Uterus (tissue), 4 donors: ENCODE measurements around the gene FREM1. TPM values are rescaled to one million over a fixed set of nuclear protein-coding genes. Genes with fewer than 3 reads are reported as not detected.

Experiments used
- DNase-seq, 2 donors: peaks; one replicate each; pipeline ENCODE4 v3.0.0-alpha.2; 2019 to 2020
- H3K27ac ChIP-seq, 2 donors: fragments of 200-600 bp; sonication (generic); 1 replicate in 1 of 2; 2 replicates in 1 of 2; pipeline ENCODE4 v1.5.1; 2016 to 2018
- H3K27me3 ChIP-seq, 2 donors: fragments of 200-600 bp; sonication (generic); one replicate each; pipeline ENCODE4 v1.5.1; 2018 to 2019; ENCODE audit warnings: control low read depth in 1 of 2
- H3K36me3 ChIP-seq, 2 donors: fragments of 200-600 bp; sonication (generic); one replicate each; pipeline ENCODE4 v1.5.1; 2019; ENCODE audit warnings: control low read depth in 1 of 2
- H3K4me1 ChIP-seq, 2 donors: fragments of 200-600 bp; sonication (generic); one replicate each; pipeline ENCODE4 v1.5.1; 2018 to 2019; ENCODE audit warnings: control low read depth in 1 of 2
- H3K4me3 ChIP-seq, 2 donors: fragments of 200-600 bp; sonication (generic); 1 replicate in 1 of 2; 2 replicates in 1 of 2; pipeline ENCODE4 v1.5.1; 2018 to 2019; ENCODE audit warnings: mild to moderate bottlenecking in 1 of 2
- H3K9me3 ChIP-seq, 2 donors: fragments of 200-600 bp; sonication (generic); one replicate each; pipeline ENCODE4 v1.5.1; 2019; ENCODE audit warnings: control low read depth in 1 of 2
- CTCF ChIP-seq, 4 experiments: fragments of 200-600 bp in 2 of 4; fragments of 450-650 bp in 2 of 4; sonication (generic) in 2 of 4; IDR thresholded peaks; one replicate each; pipeline ENCODE4 v1.5.1; 2016 to 2019; ENCODE audit warnings: antibody characterized with exemption in 4 of 4, mild to moderate bottlenecking in 2 of 4, moderate library complexity in 1 of 4
- POLR2A ChIP-seq, 2 donors: fragments of 450-650 bp; IDR thresholded peaks; one replicate each; pipeline ENCODE4 v1.6.1; 2016; ENCODE audit warnings: antibody characterized with exemption in 2 of 2, mild to moderate bottlenecking in 1 of 2, moderate library complexity in 1 of 2
- intact Hi-C: fragments of 100-400 bp; cut with DNase I; formaldehyde crosslinking; loops from one replicate; pipeline ENCODE4 v1.15.1; 2023; ENCODE audit warnings: low total_unique reads
- total RNA-seq, 4 donors: library from RNA; depleted of rRNA in 3 of 4; stranded (reverse); fragments of >200 nt in 3 of 4; gene quantifications; one replicate each; pipeline versions ENCODE4 v1.1.0 to v1.2.4, GENCODE V29; 2014 to 2023
- donor health status: DM: yes; HTN: yes; CAD: no.

FREM1 gene
- total RNA-seq, 4 donors from 2014 or later = 7.6 to 92.6 (median 18.4) TPM

GRCh38 chr9:14780251-14780650, 130.0 kb downstream of the FREM1 start:
- H3K36me3 ChIP-seq = peaks cover 0 to 1% of the 10 kb centered on the region in 2 donors
- no peaks in the 10 kb centered on the region for H3K4me1 ChIP-seq
- no peak for TF ChIP-seq POLR2A (IDR thresholded peaks at IDR 0.05)
- no peak for TF ChIP-seq CTCF (IDR thresholded peaks at IDR 0.05)
- no peak for DNase-seq
- no peak overlapping the region for H3K4me3 ChIP-seq
- no peak overlapping the region for H3K27ac ChIP-seq
- intact Hi-C loops = no loop called here
- H3K27me3 ChIP-seq = no peaks in the 10 kb centered on the region
- H3K9me3 ChIP-seq = no peaks in the 10 kb centered on the region

- TF ChIP-seq POLR2A (IDR thresholded peaks at IDR 0.05) = no peak
- no peak for TF ChIP-seq CTCF (IDR thresholded peaks at IDR 0.05)
- H3K4me3 ChIP-seq = no peak overlapping the region
- no peaks in the 10 kb centered on the region for H3K27me3 ChIP-seq
- intact Hi-C loops = no loop called here
- H3K4me1 ChIP-seq = no peaks in the 10 kb centered on the region
- peaks cover 0 to 1% of the 10 kb centered on the region in 2 donors for H3K36me3 ChIP-seq
- DNase-seq = no peak
- no peaks in the 10 kb centered on the region for H3K9me3 ChIP-seq
- no peak overlapping the region for H3K27ac ChIP-seq
Measured at GRCh38 chr9:14779566-14780022, 130.6 kb downstream of the FREM1 start.

GRCh38 chr9:14778565-14778964, 131.7 kb downstream of the FREM1 start:
- intact Hi-C loops = no loop called here
- TF ChIP-seq CTCF (IDR thresholded peaks at IDR 0.05) (no peak), POLR2A (IDR thresholded peaks at IDR 0.05) (no peak)
- no peaks in the 10 kb centered on the region for H3K4me1 ChIP-seq
- DNase-seq = no peak
- H3K27me3 ChIP-seq = no peaks in the 10 kb centered on the region
- no peak overlapping the region for H3K27ac ChIP-seq
- H3K36me3 ChIP-seq = no peaks in the 10 kb centered on the region
- H3K4me3 ChIP-seq = no peak overlapping the region
- H3K9me3 ChIP-seq = no peaks in the 10 kb centered on the region

- Histone ChIP-seq H3K9me3 (no peaks in the 10 kb centered on the region), H3K4me3 (no peak overlapping the region), H3K27ac (no peak overlapping the region), H3K27me3 (no peaks in the 10 kb centered on the region), H3K4me1 (no peaks in the 10 kb centered on the region), H3K36me3 (no peaks in the 10 kb centered on the region)
- intact Hi-C loops = no loop called here
- TF ChIP-seq POLR2A (IDR thresholded peaks at IDR 0.05) (no peak), CTCF (IDR thresholded peaks at IDR 0.05) (no peak)
- DNase-seq = no peak
Measured at GRCh38 chr9:14775917-14776316, 134.3 kb downstream of the FREM1 start.

- Histone ChIP-seq H3K36me3 (no peaks in the 10 kb centered on the region), H3K27me3 (no peaks in the 10 kb centered on the region), H3K4me3 (no peak overlapping the region), H3K27ac (no peak overlapping the region), H3K9me3 (no peaks in the 10 kb centered on the region), H3K4me1 (no peaks in the 10 kb centered on the region)
- intact Hi-C loops = no loop called here
- TF ChIP-seq CTCF (IDR thresholded peaks at IDR 0.05) = no peak
- no peak for DNase-seq
Measured at GRCh38 chr9:14770592-14770991, 139.6 kb downstream of the FREM1 start.
